MM.1S (cell line): Measurements from ENCODE around the gene PNPLA7.
"Not testable (repeated sequence)": the region's sequence is repeated elsewhere in the genome, so short reads cannot be mapped to it uniquely, and the experiment has no call there.

Experiments used
- DNase-seq: peaks from one replicate; pipeline ENCODE4 v3.0.0-alpha.2; 2015
- H2AFZ ChIP-seq: fragments of 300-600 bp; sonication (generic); 2 replicates; pipeline ENCODE4 v1.6.0; 2016; ENCODE audit warnings: antibody characterized with exemption, low read length
- H3F3A ChIP-seq: fragments of 300-600 bp; sonication (generic); 2 replicates; pipeline ENCODE4 v1.6.1; 2016; ENCODE audit warnings: mild to moderate bottlenecking, antibody characterized with exemption, low read length, moderate library complexity, mixed read lengths; ENCODE audit not compliant: insufficient read depth
- H3K27ac ChIP-seq: fragments of 300-600 bp; sonication (generic); 2 replicates; pipeline ENCODE4 v1.5.1; 2016; ENCODE audit warnings: mild to moderate bottlenecking, low read length
- H3K27me3 ChIP-seq: fragments of 300-600 bp; sonication (generic); replicated peaks from 2 replicates; pipeline ENCODE4 v1.6.0; 2016; ENCODE audit warnings: low read length; ENCODE audit not compliant: insufficient read depth
- H3K36me3 ChIP-seq: fragments of 300-600 bp; sonication (generic); replicated peaks from 2 replicates; pipeline ENCODE4 v1.6.1; 2016; ENCODE audit warnings: mild to moderate bottlenecking, low read length, mixed read lengths; ENCODE audit not compliant: insufficient read depth
- H3K4me1 ChIP-seq: fragments of 300-600 bp; sonication (generic); 2 replicates; pipeline ENCODE4 v1.6.1; 2016; ENCODE audit warnings: low read length, mixed read lengths
- H3K4me2 ChIP-seq: fragments of 300-600 bp; sonication (generic); 2 replicates; pipeline ENCODE4 v1.6.0; 2016; ENCODE audit warnings: low read depth, low read length
- H3K4me3 ChIP-seq: fragments of 300-600 bp; sonication (generic); 2 replicates; pipeline ENCODE4 v1.5.1; 2016; ENCODE audit warnings: low read length, mixed read lengths
- H3K79me2 ChIP-seq: fragments of 300-600 bp; sonication (generic); 2 replicates; pipeline ENCODE4 v1.6.1; 2016; ENCODE audit warnings: mixed run types, low read length, mixed read lengths
- H3K9ac ChIP-seq: fragments of 300-600 bp; sonication (generic); 2 replicates; pipeline ENCODE4 v1.6.1; 2016; ENCODE audit warnings: low read length, mixed read lengths
- H3K9me2 ChIP-seq: fragments of 300-600 bp; sonication (generic); replicated peaks from 2 replicates; pipeline ENCODE4 v1.6.1; 2016; ENCODE audit warnings: mild to moderate bottlenecking, low read length, mixed read lengths; ENCODE audit not compliant: insufficient read depth
- H3K9me3 ChIP-seq: fragments of 300-600 bp; sonication (generic); replicated peaks from 2 replicates; pipeline ENCODE4 v1.6.1; 2016; ENCODE audit warnings: mild to moderate bottlenecking, low read length, mixed read lengths; ENCODE audit not compliant: insufficient read depth
- H4K20me1 ChIP-seq: fragments of 300-600 bp; sonication (generic); 2 replicates; pipeline ENCODE4 v1.6.1; 2016; ENCODE audit warnings: mild to moderate bottlenecking, low read length, moderate library complexity, mixed read lengths; ENCODE audit not compliant: insufficient read depth
- EZH2 ChIP-seq: fragments of 300-600 bp; sonication (generic); optimal IDR thresholded peaks from 2 replicates; pipeline ENCODE3; 2017; ENCODE audit warnings: low read depth, mild to moderate bottlenecking, antibody characterized with exemption, low read length, mixed read lengths
- EZH2phosphoT487 ChIP-seq: fragments of 300-600 bp; sonication (generic); IDR thresholded peaks from 2 replicates; pipeline ENCODE4 v1.6.1; 2018; ENCODE audit warnings: antibody characterized with exemption, low read length
- TF ChIP-seq, protein P1 (sequence below): fragments of 300-600 bp; sonication (generic); IDR thresholded peaks from 2 replicates; pipeline ENCODE4 v1.5.1; 2016; ENCODE audit warnings: antibody characterized with exemption, low read length, mixed read lengths

PNPLA7 gene

DNA sequence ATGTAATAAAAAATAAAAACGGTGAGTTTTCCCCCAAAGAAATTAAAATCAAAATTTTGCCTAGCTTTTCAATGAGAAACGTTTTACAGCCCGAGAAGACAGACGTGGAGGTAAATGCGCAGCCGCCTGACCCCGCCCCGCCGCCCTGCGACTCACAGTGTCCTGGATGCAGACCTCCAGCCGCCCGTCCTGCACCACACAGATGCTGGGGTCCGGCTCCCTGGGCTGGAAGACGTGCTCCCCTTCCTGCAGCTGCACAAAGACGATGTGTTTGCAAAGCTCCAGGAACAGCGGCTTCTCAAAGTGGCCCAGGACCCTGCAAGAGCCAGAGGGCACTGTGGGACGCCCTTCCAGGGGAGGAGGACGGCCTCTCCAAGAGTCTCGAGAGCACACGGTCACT, 7.7 kb downstream of the PNPLA7 start:
- Histone ChIP-seq H3K4me3 (no peak overlapping the region), H3K4me2 (no peak overlapping the region), H2AFZ (no peak overlapping the region)

DNA sequence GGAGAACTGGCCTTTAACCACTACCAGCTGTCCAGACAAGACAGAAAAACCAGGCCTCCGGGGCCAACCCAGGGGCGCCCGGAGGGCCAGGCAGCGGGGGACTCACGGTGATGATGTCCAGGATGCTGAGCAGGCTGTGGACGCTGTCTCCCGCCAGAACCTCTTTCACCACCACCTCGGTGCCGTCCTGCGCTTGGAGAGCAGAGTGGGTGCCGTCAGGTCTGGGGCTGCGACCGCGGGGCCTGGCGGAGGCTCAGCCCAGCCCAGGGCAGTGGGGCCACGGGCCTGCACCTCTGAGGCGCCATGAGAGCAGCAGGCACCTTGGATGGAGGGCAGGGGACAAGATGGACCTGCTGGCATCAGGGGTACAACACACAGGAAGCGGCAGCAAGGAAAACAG, 9.7 kb downstream of the PNPLA7 start:
- H3K9me2 ChIP-seq = no peaks in the 10 kb centered on the region
- H3K9ac ChIP-seq = no peak overlapping the region
- TF ChIP-seq EZH2phosphoT487 = no peak
- TF ChIP-seq, protein P1, sequence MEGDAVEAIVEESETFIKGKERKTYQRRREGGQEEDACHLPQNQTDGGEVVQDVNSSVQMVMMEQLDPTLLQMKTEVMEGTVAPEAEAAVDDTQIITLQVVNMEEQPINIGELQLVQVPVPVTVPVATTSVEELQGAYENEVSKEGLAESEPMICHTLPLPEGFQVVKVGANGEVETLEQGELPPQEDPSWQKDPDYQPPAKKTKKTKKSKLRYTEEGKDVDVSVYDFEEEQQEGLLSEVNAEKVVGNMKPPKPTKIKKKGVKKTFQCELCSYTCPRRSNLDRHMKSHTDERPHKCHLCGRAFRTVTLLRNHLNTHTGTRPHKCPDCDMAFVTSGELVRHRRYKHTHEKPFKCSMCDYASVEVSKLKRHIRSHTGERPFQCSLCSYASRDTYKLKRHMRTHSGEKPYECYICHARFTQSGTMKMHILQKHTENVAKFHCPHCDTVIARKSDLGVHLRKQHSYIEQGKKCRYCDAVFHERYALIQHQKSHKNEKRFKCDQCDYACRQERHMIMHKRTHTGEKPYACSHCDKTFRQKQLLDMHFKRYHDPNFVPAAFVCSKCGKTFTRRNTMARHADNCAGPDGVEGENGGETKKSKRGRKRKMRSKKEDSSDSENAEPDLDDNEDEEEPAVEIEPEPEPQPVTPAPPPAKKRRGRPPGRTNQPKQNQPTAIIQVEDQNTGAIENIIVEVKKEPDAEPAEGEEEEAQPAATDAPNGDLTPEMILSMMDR = no peak
- H3K4me1 ChIP-seq = no peaks in the 10 kb centered on the region
- H3K27me3 ChIP-seq = peaks cover 31% of the 10 kb centered on the region
- H3K4me2 ChIP-seq = no peak overlapping the region
- H2AFZ ChIP-seq = no peak overlapping the region
- H3K27ac ChIP-seq = no peak overlapping the region
- DNase-seq = no peak
- H3K79me2 ChIP-seq = no peaks in the 10 kb centered on the region
- no peak overlapping the region for H3K4me3 ChIP-seq
- H3K36me3 ChIP-seq = no peaks in the 10 kb centered on the region
- no peaks in the 10 kb centered on the region for H3F3A ChIP-seq
- no peaks in the 10 kb centered on the region for H3K9me3 ChIP-seq
- no peaks in the 10 kb centered on the region for H4K20me1 ChIP-seq

More for the DNA sequence above, 7.7 kb downstream of the PNPLA7 start:
- H3K27me3 ChIP-seq = peaks cover 31% of the 10 kb centered on the region
- no peak for TF ChIP-seq EZH2phosphoT487
- TF ChIP-seq EZH2 = no peak
- TF ChIP-seq, protein P1 = no peak
- no peaks in the 10 kb centered on the region for H3K36me3 ChIP-seq
- H3F3A ChIP-seq = no peaks in the 10 kb centered on the region
- H3K9me2 ChIP-seq = no peaks in the 10 kb centered on the region
- no peaks in the 10 kb centered on the region for H3K79me2 ChIP-seq
- H3K27ac ChIP-seq = no peak overlapping the region
- H4K20me1 ChIP-seq = no peaks in the 10 kb centered on the region
- H3K4me1 ChIP-seq = no peaks in the 10 kb centered on the region
- no peaks in the 10 kb centered on the region for H3K9me3 ChIP-seq
- no peak for DNase-seq
- no peak overlapping the region for H3K9ac ChIP-seq

DNA sequence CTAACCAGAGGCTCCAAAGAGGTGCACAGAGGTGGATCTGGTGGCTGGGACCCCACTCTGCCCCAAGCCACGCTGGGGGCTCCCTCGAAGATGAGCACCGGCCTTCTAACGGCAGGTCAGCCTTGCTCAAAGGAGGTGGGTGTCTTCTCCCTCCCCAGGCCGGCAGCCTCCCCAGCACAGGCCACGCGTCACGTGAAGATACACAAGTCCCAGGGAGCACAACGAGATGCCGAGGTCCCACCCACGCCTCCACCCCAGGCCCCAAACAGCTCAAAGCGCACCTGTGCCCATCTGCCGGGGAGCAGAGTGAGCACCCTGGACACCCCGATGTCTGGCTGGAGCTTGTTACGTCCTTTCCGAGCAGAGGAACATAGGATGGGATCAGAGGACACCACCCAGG, 12.1 kb downstream of the PNPLA7 start:
- H3K27me3 ChIP-seq = peaks cover 19% of the 10 kb centered on the region
- no peak overlapping the region for H3K4me2 ChIP-seq
- no peaks in the 10 kb centered on the region for H3K79me2 ChIP-seq
- no peaks in the 10 kb centered on the region for H3F3A ChIP-seq
- no peak overlapping the region for H2AFZ ChIP-seq
- no peaks in the 10 kb centered on the region for H3K9me3 ChIP-seq
- TF ChIP-seq, protein P1 = no peak
- TF ChIP-seq EZH2 (no peak), EZH2phosphoT487 (no peak)
- H3K4me1 ChIP-seq = peaks cover 9% of the 10 kb centered on the region; the same call in 1 of the 2 replicates
- H4K20me1 ChIP-seq = no peaks in the 10 kb centered on the region
- no peak overlapping the region for H3K27ac ChIP-seq
- H3K9ac ChIP-seq = no peak overlapping the region
- no peaks in the 10 kb centered on the region for H3K9me2 ChIP-seq
- no peak for DNase-seq
- H3K36me3 ChIP-seq = no peaks in the 10 kb centered on the region
- H3K4me3 ChIP-seq = no peak overlapping the region

DNA sequence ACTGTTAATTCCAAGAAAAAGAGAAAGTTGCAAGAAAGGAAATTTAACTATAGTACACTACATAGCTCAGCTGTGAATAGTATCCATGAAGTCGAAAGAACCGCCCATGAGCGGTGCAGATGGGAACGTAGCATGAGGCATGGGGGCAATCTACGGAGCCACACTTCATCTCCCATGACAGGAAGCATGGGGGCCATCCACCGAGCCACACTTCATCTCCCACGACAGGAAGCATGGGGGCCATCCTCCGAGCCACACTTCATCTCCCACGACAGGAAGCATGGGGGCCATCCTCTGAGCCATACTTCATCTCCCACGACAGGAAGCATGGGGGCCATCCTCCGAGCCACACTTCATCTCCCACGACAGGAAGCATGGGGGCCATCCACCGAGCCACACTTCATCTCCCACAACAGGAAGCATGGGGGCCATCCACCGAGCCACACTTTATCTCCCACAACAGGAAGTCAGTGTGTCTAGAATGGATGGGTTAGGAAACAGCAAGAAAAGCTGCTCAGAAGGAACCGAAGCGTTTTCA, 13.5 kb downstream of the PNPLA7 start:
- H3K9me3 ChIP-seq, H3K9ac ChIP-seq, H3K9me2 ChIP-seq, H3K27ac ChIP-seq, H3K4me1 ChIP-seq, H2AFZ ChIP-seq, DNase-seq, H3K4me3 ChIP-seq, H3K36me3 ChIP-seq, H3F3A ChIP-seq, H4K20me1 ChIP-seq, H3K79me2 ChIP-seq, H3K4me2 ChIP-seq: not testable (repeated sequence)
- H3K27me3 ChIP-seq = peaks cover 14% of the 10 kb centered on the region; the same call in 1 of the 2 replicates
